ENCODE results near the gene ASB2. TPM values are rescaled to one million over a fixed set of nuclear protein-coding genes. Genes with fewer than 3 reads are reported as not detected.

The ASB2 gene
- total and polyA plus RNA-seq, 2 of the 4 experiments (the other 2 are of a cell fraction) = 0.54 to 0.77 TPM

DNA sequence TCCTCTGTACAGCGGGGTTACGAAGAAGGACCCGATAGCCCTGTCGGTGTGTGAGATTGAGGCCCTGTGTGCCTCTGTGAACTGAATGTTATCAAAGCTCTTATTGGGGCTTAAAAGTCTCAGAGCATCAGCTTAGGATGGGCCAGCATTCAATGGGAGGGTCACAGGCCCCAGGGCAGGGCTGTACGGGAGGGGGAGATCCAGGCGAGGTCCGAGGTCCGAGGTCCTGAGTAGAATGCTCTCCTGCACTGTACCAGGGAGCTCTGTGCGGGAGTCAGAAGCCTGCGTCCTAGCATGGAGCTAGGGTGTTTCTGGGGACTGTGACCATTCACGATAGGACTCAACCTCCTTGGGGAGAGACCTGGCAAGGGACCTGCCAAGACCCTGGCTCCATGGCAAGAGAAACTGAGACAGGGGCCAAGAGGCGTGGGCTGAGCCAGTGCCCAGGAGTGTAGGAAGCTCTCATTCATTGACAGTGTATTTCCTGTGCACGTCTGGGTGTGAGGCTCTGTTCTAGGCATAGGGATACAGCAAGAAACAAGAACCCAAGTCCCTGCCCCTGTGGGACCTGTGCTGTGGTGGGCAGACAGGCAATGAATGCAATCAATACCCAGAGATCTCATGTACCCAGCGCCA is 61.2 kb downstream of the ASB2 start:
- Histone ChIP-seq H2BK120ac (ENCODE audit: low read depth, low read length) (no peak overlapping the region), H3K14ac (replicated peaks; ENCODE audit: low read depth, low read length) (no peak overlapping the region), H2BK15ac (ENCODE audit: low read depth, low read length) (no peak overlapping the region), H2AK9ac (replicated peaks; ENCODE audit: low read depth, low read length, poor library complexity) (no peak overlapping the region), H3K18ac (ENCODE audit: low read depth, low read length) (no peak overlapping the region), H3K23ac (ENCODE audit: low read depth, low read length) (no peak overlapping the region), H3K4ac (ENCODE audit: low read depth, low read length) (no peak overlapping the region), H3K79me1 (ENCODE audit: low read depth in 1 of 2, low read length in 2 of 2) (no peaks in the 10 kb centered on the region), H2AK5ac (ENCODE audit: low read depth, low read length) (no peak overlapping the region), H4K8ac (ENCODE audit: low read depth in 2 of 2, low read length in 2 of 2) (no peak overlapping the region), H3K27ac (ENCODE audit: insufficient read depth, low read length) (no peak overlapping the region), H3K4me3 (ENCODE audit: insufficient read depth, low read depth, low read length) (no peak overlapping the region), H4K91ac (ENCODE audit: insufficient read depth, low read depth, low read length) (no peak overlapping the region), H3K4me2 (ENCODE audit: low read depth, low read length) (no peak overlapping the region), H3K36me3 (ENCODE audit: control insufficient read depth, insufficient read depth, low read length) (no peaks in the 10 kb centered on the region), H3K9ac (ENCODE audit: low read depth, low read length) (no peak overlapping the region), H2BK5ac (ENCODE audit: low read depth, low read length, poor library complexity, severe bottlenecking) (no peak overlapping the region), H4K20me1 (ENCODE audit: insufficient read depth, low read length) (no peaks in the 10 kb centered on the region), H2BK20ac (ENCODE audit: low read depth, low read length) (no peak overlapping the region), H3K9me3 (ENCODE audit: control insufficient read depth, insufficient read depth, low read length) (peaks cover 7% of the 10 kb centered on the region), H3K27me3 (ENCODE audit: control insufficient read depth, insufficient read depth, low read length) (peaks cover 3% of the 10 kb centered on the region; the same call in 1 of the 2 replicates), H2AFZ (replicated peaks; ENCODE audit: low read length, poor library complexity) (peak overlapping the region; percentile 51), H3K56ac (ENCODE audit: extremely low read depth, insufficient read depth, low read length) (no peak overlapping the region), H4K5ac (ENCODE audit: low read depth, low read length) (no peak overlapping the region), H3K4me1 (ENCODE audit: control insufficient read depth, insufficient read depth, low read length) (no peaks in the 10 kb centered on the region), H3K9me1 (ENCODE audit: insufficient read depth, low read length) (no peaks in the 10 kb centered on the region)
- no TSS peak for BruUV-seq (replicated peaks)
- DNase-seq = no peak
- ChIA-PET POLR2A (ENCODE audit: unreplicated experiment) (no interaction called here), CTCF (no interaction called here)
- ATAC-seq (ENCODE audit: low read depth) = no peak
- TF ChIP-seq RAD21 (IDR thresholded peaks at IDR 0.05; ENCODE audit: low read length) = no peak
- no peak for TF ChIP-seq MXI1 (IDR thresholded peaks at IDR 0.05; ENCODE audit: borderline replicate concordance, low read depth, low read length)
- no peak for TF ChIP-seq MAFK (IDR thresholded peaks at IDR 0.05; ENCODE audit: low read depth, low read length)
- TF ChIP-seq SMC3 (IDR thresholded peaks at IDR 0.05; ENCODE audit: low read depth, low read length) = no peak
- no peak for TF ChIP-seq CEBPB (IDR thresholded peaks at IDR 0.05; ENCODE audit: low read depth, low read length)
- TF ChIP-seq, protein P1, sequence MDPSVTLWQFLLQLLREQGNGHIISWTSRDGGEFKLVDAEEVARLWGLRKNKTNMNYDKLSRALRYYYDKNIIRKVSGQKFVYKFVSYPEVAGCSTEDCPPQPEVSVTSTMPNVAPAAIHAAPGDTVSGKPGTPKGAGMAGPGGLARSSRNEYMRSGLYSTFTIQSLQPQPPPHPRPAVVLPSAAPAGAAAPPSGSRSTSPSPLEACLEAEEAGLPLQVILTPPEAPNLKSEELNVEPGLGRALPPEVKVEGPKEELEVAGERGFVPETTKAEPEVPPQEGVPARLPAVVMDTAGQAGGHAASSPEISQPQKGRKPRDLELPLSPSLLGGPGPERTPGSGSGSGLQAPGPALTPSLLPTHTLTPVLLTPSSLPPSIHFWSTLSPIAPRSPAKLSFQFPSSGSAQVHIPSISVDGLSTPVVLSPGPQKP (IDR thresholded peaks at IDR 0.05; ENCODE audit: borderline replicate concordance, low read depth, low read length) = no peak
- no peak for TF ChIP-seq MAZ (IDR thresholded peaks at IDR 0.05; ENCODE audit: borderline replicate concordance, low read depth, low read length)
- TF ChIP-seq CHD1 (IDR thresholded peaks at IDR 0.05; ENCODE audit: low read depth, low read length) = no peak
- no peak for TF ChIP-seq FOS (IDR thresholded peaks at IDR 0.05; ENCODE audit: low read depth, low read length)
- TF ChIP-seq BHLHE40 (IDR thresholded peaks at IDR 0.05; ENCODE audit: low read depth, low read length) = no peak
- no peak for TF ChIP-seq POLR2A (IDR thresholded peaks at IDR 0.05; ENCODE audit: low read depth, low read length)
- TF ChIP-seq RCOR1 (IDR thresholded peaks at IDR 0.05; ENCODE audit: insufficient replicate concordance, low read length) = no peak
- TF ChIP-seq NFE2L2 (IDR thresholded peaks at IDR 0.05; ENCODE audit: low read depth, low read length) = no peak
- TF ChIP-seq RFX5 (IDR thresholded peaks at IDR 0.05; ENCODE audit: low read depth, low read length) = no peak
- TF ChIP-seq, protein P2, sequence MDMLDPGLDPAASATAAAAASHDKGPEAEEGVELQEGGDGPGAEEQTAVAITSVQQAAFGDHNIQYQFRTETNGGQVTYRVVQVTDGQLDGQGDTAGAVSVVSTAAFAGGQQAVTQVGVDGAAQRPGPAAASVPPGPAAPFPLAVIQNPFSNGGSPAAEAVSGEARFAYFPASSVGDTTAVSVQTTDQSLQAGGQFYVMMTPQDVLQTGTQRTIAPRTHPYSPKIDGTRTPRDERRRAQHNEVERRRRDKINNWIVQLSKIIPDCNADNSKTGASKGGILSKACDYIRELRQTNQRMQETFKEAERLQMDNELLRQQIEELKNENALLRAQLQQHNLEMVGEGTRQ (IDR thresholded peaks at IDR 0.05; ENCODE audit: low read depth, low read length) = no peak
- TF ChIP-seq, protein P3, sequence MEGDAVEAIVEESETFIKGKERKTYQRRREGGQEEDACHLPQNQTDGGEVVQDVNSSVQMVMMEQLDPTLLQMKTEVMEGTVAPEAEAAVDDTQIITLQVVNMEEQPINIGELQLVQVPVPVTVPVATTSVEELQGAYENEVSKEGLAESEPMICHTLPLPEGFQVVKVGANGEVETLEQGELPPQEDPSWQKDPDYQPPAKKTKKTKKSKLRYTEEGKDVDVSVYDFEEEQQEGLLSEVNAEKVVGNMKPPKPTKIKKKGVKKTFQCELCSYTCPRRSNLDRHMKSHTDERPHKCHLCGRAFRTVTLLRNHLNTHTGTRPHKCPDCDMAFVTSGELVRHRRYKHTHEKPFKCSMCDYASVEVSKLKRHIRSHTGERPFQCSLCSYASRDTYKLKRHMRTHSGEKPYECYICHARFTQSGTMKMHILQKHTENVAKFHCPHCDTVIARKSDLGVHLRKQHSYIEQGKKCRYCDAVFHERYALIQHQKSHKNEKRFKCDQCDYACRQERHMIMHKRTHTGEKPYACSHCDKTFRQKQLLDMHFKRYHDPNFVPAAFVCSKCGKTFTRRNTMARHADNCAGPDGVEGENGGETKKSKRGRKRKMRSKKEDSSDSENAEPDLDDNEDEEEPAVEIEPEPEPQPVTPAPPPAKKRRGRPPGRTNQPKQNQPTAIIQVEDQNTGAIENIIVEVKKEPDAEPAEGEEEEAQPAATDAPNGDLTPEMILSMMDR (conservative IDR thresholded peaks at IDR 0.05; ENCODE audit: low read depth, low read length) = no peak
- in situ Hi-C loops (cut with MboI; ENCODE audit: low sequenced_read_pairs) = no loop called here
- intact Hi-C loops (cut with micrococcal nuclease) = no loop called here
- dilution Hi-C loops (cut with HindIII; ENCODE audit: low sequenced_read_pairs, unreplicated experiment) = no loop called here
- 34% methylated on average over 5 of the region's 14 CpGs; no CpG with 5 or more reads in 1 of the 2 experiments for WGBS, 2 experiments (ENCODE audit: extremely low coverage in 2 of 2, insufficient read length in 1 of 2)

Measured in IMR-90 (cell line).